Measurements from ENCODE around the gene JPH2. TPM values are rescaled to one million over a fixed set of nuclear protein-coding genes. Genes with fewer than 3 reads are reported as not detected.

JPH2 gene
- total RNA-seq, 1 donor from 2014 or later, result 14.2 TPM

DNA sequence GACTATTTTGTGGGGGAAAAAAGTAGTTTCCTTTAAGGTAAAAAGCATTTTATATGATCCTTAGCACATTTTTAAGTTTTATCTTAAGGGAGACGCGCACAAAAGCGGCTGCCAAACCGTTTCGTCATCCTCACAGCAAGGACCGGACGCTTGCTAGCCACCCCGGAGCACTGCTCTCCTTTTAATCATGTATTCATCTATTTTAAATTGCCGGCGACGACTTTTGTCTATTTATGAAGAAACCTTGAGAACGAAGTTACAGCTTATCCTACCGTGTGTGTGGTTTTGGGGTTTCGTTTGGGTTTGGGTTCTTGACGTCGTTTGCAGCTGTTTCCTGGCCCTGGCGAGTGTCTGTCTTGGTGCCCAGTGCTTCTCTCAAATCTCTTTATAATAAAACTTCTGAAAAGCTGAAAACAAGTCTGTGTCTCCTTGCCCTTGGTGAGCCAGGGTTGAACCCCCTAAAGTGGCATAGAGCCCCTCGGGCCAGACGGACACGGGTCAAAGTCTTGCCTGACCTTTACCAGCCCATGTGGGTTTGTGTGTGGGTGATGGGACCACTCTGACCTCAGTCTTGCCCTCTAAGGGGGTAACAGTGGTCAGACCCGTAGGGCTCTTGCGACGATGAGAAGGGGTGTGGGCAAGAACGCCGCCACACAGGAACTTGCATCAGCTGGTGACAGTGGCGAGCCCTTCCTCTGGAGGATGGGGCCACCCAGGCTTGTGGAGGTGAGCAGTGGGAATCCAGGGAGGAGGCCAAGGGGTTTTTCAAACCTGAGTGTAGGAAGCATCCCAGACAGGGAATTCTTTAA is 117.6 kb downstream of the JPH2 start:
- Mint-ChIP-seq H3K27me3 (ENCODE audit: unreplicated experiment) (peaks cover 12% of the 10 kb centered on the region), H3K27ac (ENCODE audit: unreplicated experiment) (no peak overlapping the region)

DNA sequence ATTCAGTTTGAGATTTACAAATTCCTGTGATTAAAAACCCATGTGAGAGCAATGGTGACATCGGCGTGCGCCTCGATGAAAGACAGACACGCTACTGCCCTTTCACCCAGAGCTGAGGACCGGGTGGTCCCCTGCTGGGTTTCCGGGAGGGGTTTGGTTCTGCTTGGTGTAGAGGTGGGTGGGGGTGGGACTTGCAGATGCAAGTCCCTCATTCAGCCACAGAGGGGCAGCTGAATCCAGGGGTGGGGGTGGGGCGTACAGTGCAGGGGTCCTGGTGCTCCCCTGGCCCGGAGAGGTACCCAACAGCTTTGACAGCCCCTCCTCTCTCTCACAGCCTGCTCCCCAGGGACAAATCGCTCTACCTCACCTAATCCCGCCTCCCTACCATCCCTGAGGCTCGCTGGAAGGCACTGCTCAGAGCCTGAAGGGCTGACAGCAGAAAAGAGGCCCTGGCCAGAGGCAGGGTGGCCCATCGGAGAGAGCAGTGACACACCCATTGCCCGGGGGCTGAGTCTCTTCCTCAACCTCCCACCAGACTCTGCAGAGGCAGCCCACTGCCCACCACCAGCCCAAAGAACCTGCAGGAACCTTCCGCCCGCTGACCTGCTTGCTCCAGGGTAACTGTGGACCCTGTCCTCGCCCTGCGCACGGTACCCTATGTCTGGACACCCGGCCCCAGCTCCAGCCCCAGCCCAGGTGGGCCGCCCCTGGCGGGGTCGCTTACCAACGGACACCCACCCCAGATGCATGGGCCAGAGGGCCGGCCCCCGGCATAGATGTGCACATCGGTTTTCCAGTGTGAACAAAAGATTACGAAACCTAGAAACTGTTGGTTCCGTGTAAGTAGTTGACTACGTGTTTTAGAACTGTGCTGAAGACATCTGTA is 118.4 kb downstream of the JPH2 start:
- Mint-ChIP-seq H3K9me3 (ENCODE audit: unreplicated experiment) (no peaks in the 10 kb centered on the region), H3K4me3 (ENCODE audit: unreplicated experiment) (no peak overlapping the region), H3K36me3 (ENCODE audit: unreplicated experiment) (no peaks in the 10 kb centered on the region), H3K4me1 (ENCODE audit: unreplicated experiment) (no peaks in the 10 kb centered on the region), H3K27me3 (ENCODE audit: unreplicated experiment) (peaks cover 11% of the 10 kb centered on the region), H3K27ac (ENCODE audit: unreplicated experiment) (no peak overlapping the region)
- TF ChIP-seq, protein P1, sequence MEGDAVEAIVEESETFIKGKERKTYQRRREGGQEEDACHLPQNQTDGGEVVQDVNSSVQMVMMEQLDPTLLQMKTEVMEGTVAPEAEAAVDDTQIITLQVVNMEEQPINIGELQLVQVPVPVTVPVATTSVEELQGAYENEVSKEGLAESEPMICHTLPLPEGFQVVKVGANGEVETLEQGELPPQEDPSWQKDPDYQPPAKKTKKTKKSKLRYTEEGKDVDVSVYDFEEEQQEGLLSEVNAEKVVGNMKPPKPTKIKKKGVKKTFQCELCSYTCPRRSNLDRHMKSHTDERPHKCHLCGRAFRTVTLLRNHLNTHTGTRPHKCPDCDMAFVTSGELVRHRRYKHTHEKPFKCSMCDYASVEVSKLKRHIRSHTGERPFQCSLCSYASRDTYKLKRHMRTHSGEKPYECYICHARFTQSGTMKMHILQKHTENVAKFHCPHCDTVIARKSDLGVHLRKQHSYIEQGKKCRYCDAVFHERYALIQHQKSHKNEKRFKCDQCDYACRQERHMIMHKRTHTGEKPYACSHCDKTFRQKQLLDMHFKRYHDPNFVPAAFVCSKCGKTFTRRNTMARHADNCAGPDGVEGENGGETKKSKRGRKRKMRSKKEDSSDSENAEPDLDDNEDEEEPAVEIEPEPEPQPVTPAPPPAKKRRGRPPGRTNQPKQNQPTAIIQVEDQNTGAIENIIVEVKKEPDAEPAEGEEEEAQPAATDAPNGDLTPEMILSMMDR (IDR thresholded peaks at IDR 0.05), result no peak
- DNase-seq (ENCODE audit: extremely low spot score, unreplicated experiment), result peak; percentile 85

More for the DNA sequence above, 117.6 kb downstream of the JPH2 start:
- DNase-seq (ENCODE audit: extremely low spot score, unreplicated experiment), result peak; percentile 73
- no peaks in the 10 kb centered on the region for H3K9me3 Mint-ChIP-seq (ENCODE audit: unreplicated experiment)
- H3K4me3 Mint-ChIP-seq (ENCODE audit: unreplicated experiment), result no peak overlapping the region
- no peaks in the 10 kb centered on the region for H3K36me3 Mint-ChIP-seq (ENCODE audit: unreplicated experiment)
- TF ChIP-seq, protein P1 (IDR thresholded peaks at IDR 0.05), result no peak
- peaks cover 1% of the 10 kb centered on the region for H3K4me1 Mint-ChIP-seq (ENCODE audit: unreplicated experiment)

DNA sequence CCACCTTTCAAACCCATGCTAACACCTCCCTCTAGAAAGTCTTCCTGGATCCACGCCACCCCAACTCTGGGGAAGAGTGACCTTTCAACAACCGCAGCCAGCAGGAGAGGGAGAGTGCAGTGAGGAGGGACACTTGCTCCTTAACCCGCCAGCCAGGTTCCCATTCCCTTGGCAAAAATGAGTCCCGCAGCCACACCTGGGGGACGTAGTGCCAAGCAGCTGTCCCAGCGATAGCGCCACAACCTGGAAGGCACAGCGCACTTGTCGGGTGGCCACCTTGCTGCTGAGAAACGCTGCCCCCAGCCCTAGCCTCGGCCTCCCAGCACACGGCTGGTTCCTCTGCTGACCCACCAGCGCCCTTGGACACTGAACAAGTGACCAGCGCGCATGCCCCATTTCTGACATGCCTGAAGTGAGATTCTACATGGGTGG is 119.3 kb downstream of the JPH2 start:
- no peaks in the 10 kb centered on the region for H3K36me3 Mint-ChIP-seq (ENCODE audit: unreplicated experiment)
- DNase-seq (ENCODE audit: extremely low spot score, unreplicated experiment), result peak; percentile 74
- H3K4me1 Mint-ChIP-seq (ENCODE audit: unreplicated experiment), result peaks cover 2% of the 10 kb centered on the region
- H3K4me3 Mint-ChIP-seq (ENCODE audit: unreplicated experiment), result no peak overlapping the region
- H3K27ac Mint-ChIP-seq (ENCODE audit: unreplicated experiment), result no peak overlapping the region
- peaks cover 7% of the 10 kb centered on the region for H3K27me3 Mint-ChIP-seq (ENCODE audit: unreplicated experiment)
- peaks cover 4% of the 10 kb centered on the region for H3K9me3 Mint-ChIP-seq (ENCODE audit: unreplicated experiment)
- TF ChIP-seq, protein P1 (IDR thresholded peaks at IDR 0.05), result no peak

DNA sequence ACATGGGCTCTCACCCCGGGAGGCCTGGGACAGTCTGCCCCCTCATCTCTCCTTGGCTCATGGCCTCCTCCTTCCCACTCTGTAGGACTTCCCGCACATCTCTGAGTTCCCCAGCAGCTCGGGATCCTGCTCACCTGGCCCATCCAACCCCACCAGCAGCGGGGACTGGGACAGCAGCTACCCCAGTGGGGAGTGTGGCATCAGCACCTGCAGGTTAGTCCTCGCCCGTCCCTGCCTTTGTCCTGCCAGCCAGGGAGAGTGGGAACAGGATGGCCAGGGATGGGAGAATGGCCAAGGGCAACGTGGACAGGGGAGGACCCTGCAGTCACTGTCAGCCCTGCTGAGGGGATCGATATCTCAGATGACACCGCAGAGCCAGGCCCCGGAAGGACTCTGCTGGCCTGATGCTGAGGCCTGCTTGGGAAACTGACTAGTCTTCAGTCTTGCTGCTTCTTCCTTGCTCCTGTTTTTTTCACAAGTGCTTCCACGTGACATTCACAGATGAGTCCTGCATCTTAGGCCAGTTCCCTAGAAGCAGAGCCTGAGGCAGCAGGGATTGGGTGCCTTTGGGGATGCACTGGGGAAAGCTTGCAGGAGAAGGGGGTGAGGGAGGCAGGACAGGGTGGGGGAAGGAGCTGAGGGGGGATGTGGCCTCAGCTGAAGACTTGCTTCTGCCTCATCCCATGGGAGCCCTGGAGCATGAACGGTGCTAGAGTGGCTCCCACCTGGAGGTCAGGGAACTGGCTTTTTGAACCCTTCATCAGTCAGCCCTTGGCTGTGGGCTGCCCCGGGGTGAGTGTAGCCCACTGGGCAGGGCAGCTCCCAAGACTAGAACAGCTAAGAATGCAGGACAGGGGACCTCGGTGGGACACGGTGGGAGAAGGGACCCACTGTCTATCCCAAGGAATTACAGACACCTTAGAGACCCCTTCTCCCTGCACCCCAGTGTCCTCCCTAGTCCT is 120.1 kb downstream of the JPH2 start:
- Mint-ChIP-seq H3K4me3 (ENCODE audit: unreplicated experiment) (no peak overlapping the region), H3K27ac (ENCODE audit: unreplicated experiment) (no peak overlapping the region), H3K36me3 (ENCODE audit: unreplicated experiment) (no peaks in the 10 kb centered on the region), H3K4me1 (ENCODE audit: unreplicated experiment) (peaks cover 8% of the 10 kb centered on the region), H3K9me3 (ENCODE audit: unreplicated experiment) (peaks cover 4% of the 10 kb centered on the region), H3K27me3 (ENCODE audit: unreplicated experiment) (peaks cover 2% of the 10 kb centered on the region)
- TF ChIP-seq, protein P1 (IDR thresholded peaks at IDR 0.05), result no peak
- DNase-seq (ENCODE audit: extremely low spot score, unreplicated experiment), result peak; percentile 77
